BJ (cell line): ENCODE results near the gene ARHGAP31. TPM values are rescaled to one million over a fixed set of nuclear protein-coding genes. Genes with fewer than 3 reads are reported as not detected.
A peak's percentile ranks its signal among the peaks of the same experiment; 100 is the strongest.

Experiments
- CTCF ChIA-PET: fragments of 350-600 bp; formaldehyde crosslinking; extraction: SDS; loops from one replicate; lab custom pipeline; 2021; ENCODE audit warnings: antibody characterized with exemption, inconsistent platforms; lab: Yijun Ruan, JAX
- POLR2A ChIA-PET: fragments of 300-600 bp; sonication (Branson Sonifier 250); formaldehyde crosslinking; extraction: SDS; loops from one replicate; lab custom pipeline; 2021; ENCODE audit warnings: antibody characterized with exemption; lab: Charles Lee
- DNase-seq: peaks from one replicate; pipeline ENCODE4 v3.0.0-alpha.2; 2011; ENCODE audit warnings: low read depth
- H3K27me3 ChIP-seq: 2 replicates; pipeline ENCODE4 v1.6.0; 2011; ENCODE audit warnings: low read length; ENCODE audit not compliant: control insufficient read depth, insufficient read depth
- H3K36me3 ChIP-seq: 2 replicates; pipeline ENCODE4 v1.5.1; 2011; ENCODE audit warnings: low read length; ENCODE audit not compliant: control insufficient read depth, insufficient read depth
- H3K4me3 ChIP-seq: 2 replicates; pipeline ENCODE4 v1.5.1; 2011; ENCODE audit warnings: low read depth, mild to moderate bottlenecking, control low read depth, low read length
- polyA plus RNA-seq: library from polyadenylated mRNA; depleted of rRNA; stranded (reverse); fragments of >200 nt; gene quantifications from 2 replicates; pipeline ENCODE4 v1.2.3, GENCODE V29; 2011
- TF ChIP-seq, protein P1 (sequence below): IDR thresholded peaks from 2 replicates; pipeline ENCODE4 v1.5.1; 2011; ENCODE audit warnings: low read depth, mild to moderate bottlenecking, control low read depth, inconsistent platforms, low read length, moderate library complexity; ENCODE audit not compliant: insufficient read depth

Gene ARHGAP31
- polyA plus RNA-seq, 1 experiment = 19.4 TPM

DNA sequence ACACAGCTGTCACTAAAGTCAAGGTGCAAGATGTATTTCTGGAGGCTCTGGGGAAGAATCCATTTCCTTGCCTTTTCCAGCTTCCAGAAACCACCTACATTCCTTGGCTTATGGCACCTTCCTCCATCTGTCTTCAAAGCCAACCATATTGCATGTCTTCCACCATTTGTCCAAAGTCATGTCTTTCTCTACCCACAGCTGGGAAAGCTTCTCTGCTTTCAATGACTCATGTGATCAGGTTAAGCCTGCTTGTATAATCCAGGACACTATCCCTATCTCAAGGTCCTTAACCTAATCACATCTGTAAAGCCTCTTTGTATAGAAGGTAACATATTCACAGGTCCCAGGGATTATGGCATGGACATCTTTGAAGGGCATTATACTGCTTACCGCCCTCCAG is 14.2 kb downstream of the ARHGAP31 start:
- TF ChIP-seq, protein P1, sequence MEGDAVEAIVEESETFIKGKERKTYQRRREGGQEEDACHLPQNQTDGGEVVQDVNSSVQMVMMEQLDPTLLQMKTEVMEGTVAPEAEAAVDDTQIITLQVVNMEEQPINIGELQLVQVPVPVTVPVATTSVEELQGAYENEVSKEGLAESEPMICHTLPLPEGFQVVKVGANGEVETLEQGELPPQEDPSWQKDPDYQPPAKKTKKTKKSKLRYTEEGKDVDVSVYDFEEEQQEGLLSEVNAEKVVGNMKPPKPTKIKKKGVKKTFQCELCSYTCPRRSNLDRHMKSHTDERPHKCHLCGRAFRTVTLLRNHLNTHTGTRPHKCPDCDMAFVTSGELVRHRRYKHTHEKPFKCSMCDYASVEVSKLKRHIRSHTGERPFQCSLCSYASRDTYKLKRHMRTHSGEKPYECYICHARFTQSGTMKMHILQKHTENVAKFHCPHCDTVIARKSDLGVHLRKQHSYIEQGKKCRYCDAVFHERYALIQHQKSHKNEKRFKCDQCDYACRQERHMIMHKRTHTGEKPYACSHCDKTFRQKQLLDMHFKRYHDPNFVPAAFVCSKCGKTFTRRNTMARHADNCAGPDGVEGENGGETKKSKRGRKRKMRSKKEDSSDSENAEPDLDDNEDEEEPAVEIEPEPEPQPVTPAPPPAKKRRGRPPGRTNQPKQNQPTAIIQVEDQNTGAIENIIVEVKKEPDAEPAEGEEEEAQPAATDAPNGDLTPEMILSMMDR = no peak
- Histone ChIP-seq H3K36me3 (no peaks in the 10 kb centered on the region), H3K4me3 (no peak overlapping the region), H3K27me3 (no peaks in the 10 kb centered on the region)
- no peak for DNase-seq
- CTCF ChIA-PET = no interaction called here
- POLR2A ChIA-PET = no interaction called here

DNA sequence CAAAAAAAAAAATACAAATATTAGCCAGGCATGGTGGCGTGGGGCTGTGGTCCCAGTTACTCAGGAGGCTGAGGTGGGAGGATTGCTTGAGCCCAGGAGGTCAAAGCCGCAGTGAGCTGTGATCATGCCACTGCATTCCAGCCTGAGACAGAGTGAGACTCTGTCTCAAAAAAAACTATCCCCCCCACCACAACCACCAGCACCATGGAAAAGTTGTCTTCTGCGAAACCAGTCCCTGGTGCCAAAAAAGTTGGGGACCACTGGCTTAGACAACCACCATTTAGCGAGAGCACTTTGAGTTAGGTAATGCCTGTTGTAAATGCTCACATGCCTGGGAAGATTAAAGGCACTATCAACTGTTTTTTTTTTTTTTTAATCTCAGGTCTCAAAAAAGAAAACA is 15.4 kb downstream of the ARHGAP31 start:
- POLR2A ChIA-PET = interaction anchor here (0.6 kb wide), 1 partner anchor 70 kb away, joined by 7 read pairs; no protein-coding TSS in a partner anchor
- DNase-seq = no peak
- Histone ChIP-seq H3K27me3 (no peaks in the 10 kb centered on the region), H3K36me3 (peaks cover 2% of the 10 kb centered on the region; the same call in 1 of the 2 replicates), H3K4me3 (no peak overlapping the region)
- TF ChIP-seq, protein P1 = no peak
- CTCF ChIA-PET = interaction anchor here (1.1 kb wide), 1 partner anchor 68 kb away, joined by 3 read pairs; no protein-coding TSS in a partner anchor

DNA sequence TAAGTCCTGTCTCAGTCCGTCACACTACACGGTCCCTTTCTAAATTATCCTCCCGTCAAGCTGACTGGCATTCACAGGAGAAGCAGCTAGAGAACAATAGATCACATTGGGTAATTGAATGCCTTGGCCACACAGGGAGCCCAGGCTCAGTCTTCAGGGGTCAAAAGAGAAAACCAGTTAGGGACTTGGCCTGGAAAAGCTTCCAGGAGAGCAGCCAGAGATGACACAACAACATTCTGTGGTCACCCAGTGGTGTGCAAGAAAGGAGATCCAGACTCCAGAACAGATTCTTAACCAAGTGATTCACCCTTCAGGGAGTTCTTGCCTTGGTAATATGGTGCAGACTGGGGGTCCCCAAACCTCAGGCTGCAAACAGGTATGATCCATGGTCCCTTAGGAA is 15.9 kb downstream of the ARHGAP31 start:
- H3K27me3 ChIP-seq = no peaks in the 10 kb centered on the region
- DNase-seq = peak; percentile 88
- H3K4me3 ChIP-seq = no peak overlapping the region
- TF ChIP-seq, protein P1 = no peak
- H3K36me3 ChIP-seq = peaks cover 2% of the 10 kb centered on the region; the same call in 1 of the 2 replicates
- CTCF ChIA-PET = interaction anchor here (1.1 kb wide), 1 partner anchor 68 kb away, joined by 3 read pairs; no protein-coding TSS in a partner anchor
- POLR2A ChIA-PET = interaction anchor here (0.6 kb wide), 1 partner anchor 70 kb away, joined by 7 read pairs; no protein-coding TSS in a partner anchor

DNA sequence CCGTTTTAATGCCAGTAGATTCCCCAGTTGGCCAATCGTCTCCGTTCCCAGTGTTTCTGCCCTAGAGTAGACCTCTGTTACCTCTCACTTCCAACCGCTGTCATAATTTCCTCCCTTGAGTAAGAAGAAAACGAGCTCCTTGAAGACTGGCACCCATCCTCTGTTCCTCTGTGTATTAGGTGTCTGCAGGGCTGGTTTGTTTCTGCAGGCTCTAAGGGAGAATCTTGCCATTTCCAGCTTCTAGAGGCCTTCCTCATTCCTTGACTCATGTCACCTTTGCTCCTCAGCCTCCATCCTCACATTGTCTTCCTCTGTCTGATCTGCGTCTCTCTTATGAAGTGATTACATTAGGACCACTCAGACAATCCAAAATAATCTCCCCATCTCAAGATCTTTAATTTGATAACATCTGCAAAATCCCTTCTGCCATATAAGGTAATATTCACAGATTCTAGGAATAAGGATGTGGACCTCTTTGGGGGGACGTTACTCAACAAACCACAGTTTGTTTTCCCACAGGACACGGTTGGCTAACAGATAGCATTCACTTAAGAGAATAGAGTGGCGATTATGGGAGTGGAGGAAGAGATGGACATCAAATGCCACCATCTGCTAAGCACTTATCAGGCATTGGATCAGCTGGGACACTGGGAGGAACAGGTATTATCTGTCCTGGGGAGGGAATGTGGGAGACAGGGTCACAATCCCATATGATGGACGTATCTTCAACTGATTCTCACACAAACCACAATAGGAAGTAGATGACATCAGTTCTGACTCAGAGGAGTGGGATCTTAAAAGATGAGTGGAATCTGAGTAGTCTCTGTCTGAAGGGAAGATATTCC is 17.1 kb downstream of the ARHGAP31 start:
- TF ChIP-seq, protein P1 = no peak
- H3K4me3 ChIP-seq = no peak overlapping the region
- CTCF ChIA-PET = interaction anchor here (0.6 to 0.7 kb wide), 2 partner anchors 10 to 431 kb away, joined by 3 read pairs; no protein-coding TSS in a partner anchor
- DNase-seq = no peak
- no peaks in the 10 kb centered on the region for H3K27me3 ChIP-seq
- peaks cover 2% of the 10 kb centered on the region; the same call in 1 of the 2 replicates for H3K36me3 ChIP-seq
- POLR2A ChIA-PET = interaction anchor here (0.5 to 0.6 kb wide), 3 partner anchors 16 to 828 kb away, joined by 3 read pairs; no protein-coding TSS in a partner anchor

DNA sequence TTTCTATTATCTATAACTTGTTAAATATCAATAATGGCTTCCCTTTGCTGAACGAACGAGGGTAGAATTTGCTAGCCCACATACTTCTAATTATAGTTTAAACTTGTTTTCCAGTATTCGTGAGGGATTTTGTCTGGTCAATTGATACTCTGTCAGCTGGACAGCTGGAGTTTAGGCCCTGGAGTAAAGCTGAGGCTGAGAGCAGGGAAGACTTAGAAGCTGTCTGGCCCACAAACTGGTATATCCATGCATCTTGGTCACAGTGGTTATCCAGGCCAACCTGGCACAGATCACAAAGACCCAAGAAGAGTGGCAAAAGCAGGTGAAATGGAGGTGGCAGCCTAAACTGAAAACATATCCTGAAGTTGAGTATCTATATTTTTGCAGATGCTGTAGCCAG is 19.3 kb downstream of the ARHGAP31 start:
- H3K36me3 ChIP-seq = peaks cover 2% of the 10 kb centered on the region; the same call in 1 of the 2 replicates
- TF ChIP-seq, protein P1 = no peak
- no peaks in the 10 kb centered on the region for H3K27me3 ChIP-seq
- H3K4me3 ChIP-seq = no peak overlapping the region
- POLR2A ChIA-PET = no interaction called here
- no peak for DNase-seq
- CTCF ChIA-PET = no interaction called here
